Stimulated activated naive CD8-positive, alpha-beta T cell treated with anti-CD3 and anti-CD28 coated beads, Interleukin-15, Interleukin-2, amounts not matched to agents 100 ng/mL and 50 ng/mL, for 24 hours (primary cell): ENCODE measurements around the gene HSDL2.

Experiments used
- H3K27ac Mint-ChIP-seq: one replicate; pipeline ENCODE4 v1.8.0; 2021; ENCODE audit warnings: mild to moderate bottlenecking, mixed read lengths
- H3K27me3 Mint-ChIP-seq: one replicate; pipeline ENCODE4 v1.8.0; 2021; ENCODE audit warnings: mixed read lengths
- H3K36me3 Mint-ChIP-seq: one replicate; pipeline ENCODE4 v1.8.0; 2021; ENCODE audit warnings: low read depth, mixed read lengths
- H3K4me1 Mint-ChIP-seq: one replicate; pipeline ENCODE4 v1.8.0; 2021; ENCODE audit warnings: low read depth, mixed read lengths
- H3K4me3 Mint-ChIP-seq: one replicate; pipeline ENCODE4 v1.8.0; 2021; ENCODE audit warnings: mild to moderate bottlenecking, mixed read lengths
- H3K9me3 Mint-ChIP-seq: one replicate; pipeline ENCODE4 v1.8.0; 2021; ENCODE audit warnings: mixed read lengths

Gene HSDL2

DNA sequence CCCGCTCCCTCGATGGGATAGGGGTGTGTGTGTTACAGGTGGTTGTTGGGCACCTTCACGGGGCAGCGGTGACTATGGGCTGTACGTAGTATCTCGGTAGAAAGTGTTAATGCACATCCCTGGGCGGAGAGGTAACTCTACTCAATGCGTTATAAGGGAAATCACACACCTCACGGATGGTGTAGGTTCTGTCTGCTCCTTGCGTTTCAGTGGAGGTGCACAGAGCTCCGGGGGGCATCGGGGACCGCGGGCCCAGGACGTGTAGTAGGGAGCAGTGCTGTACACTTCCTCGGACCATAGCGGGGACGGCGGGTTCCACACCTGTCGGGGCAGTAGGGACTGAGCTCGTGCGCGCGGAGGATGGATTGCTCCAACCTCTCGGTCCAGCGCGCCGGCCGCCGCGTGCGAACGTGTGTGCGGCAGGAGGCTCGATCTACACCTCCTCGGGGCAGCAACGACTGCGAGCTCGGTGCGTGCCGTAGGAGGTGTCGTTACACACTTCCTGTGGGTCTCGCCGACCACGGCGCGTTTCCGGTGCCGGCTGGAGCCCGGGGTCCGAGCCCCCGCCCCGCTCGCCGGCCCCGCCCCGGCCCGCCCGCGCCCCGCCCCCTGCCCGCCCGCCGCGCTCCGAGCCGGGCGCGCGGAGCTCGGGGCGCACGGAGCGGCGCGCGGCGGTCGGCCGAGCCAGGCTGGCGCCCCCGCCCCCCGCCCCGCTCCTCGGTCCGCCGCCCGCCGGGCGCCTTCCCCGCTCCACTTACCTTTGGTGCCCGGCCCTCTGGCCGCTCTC is 106.5 kb downstream of the HSDL2 start, which contains the start of gene KIAA1958:
Gene KIAA1958, plus strand, starts transcription at position 607 of the 787 bp plus-strand sequence. CDS start 87,254 bp downstream, outside the sequence.
- Mint-ChIP-seq H3K9me3 (no peaks in the 10 kb centered on the region), H3K36me3 (peaks cover 8% of the 10 kb centered on the region), H3K4me3 (peak within 1 kb of the TSS; percentile 98), H3K27ac (peak within 1 kb of the TSS; percentile 96), H3K4me1 (peaks cover 44% of the 10 kb centered on the region), H3K27me3 (no peaks in the 10 kb centered on the region)

DNA sequence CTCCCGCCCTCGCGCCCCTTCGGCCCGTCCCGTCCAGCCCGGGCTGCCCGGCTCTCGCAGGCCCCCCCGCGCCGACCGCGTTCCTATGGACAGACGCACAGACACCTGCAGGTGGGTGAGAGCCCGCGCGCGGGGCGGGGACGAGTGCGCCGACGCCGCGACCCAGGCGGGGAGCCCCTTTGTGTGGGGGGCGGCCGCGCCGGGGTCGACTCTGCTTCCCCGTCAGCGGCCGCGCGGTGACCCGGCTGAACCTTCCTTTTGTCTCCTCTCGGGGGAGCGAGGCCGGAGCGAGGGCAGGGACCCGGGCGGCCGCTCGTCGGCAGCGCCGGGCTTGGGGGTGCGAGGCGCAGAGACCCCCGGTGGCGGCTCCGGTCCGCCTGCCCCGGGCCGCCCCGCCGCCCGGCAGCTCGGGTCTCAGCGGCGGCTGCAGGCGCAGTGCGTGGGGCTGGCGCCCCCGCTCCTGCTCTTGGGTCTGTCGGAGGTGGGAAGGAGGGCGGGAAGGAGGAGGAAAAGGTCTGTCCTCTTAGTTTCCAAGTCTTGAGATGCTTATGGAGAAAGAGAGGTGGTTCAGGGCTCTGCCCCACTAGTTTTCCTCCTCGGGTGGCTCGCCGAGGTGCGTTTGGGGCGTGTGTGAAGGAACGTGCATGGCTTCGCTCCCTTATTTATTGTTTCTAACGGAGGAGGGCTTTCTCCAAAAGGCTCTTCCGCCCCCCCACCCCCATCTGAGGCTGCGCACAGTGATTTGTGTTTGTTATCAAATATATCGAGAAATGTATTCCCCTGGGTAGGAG is 107.3 kb downstream of the HSDL2 start:
- H3K27ac Mint-ChIP-seq: peak overlapping the region; percentile 80
- H3K27me3 Mint-ChIP-seq: no peaks in the 10 kb centered on the region
- H3K4me3 Mint-ChIP-seq: peak overlapping the region; percentile 93
- peaks cover 44% of the 10 kb centered on the region for H3K4me1 Mint-ChIP-seq
- peaks cover 9% of the 10 kb centered on the region for H3K36me3 Mint-ChIP-seq
- no peaks in the 10 kb centered on the region for H3K9me3 Mint-ChIP-seq

DNA sequence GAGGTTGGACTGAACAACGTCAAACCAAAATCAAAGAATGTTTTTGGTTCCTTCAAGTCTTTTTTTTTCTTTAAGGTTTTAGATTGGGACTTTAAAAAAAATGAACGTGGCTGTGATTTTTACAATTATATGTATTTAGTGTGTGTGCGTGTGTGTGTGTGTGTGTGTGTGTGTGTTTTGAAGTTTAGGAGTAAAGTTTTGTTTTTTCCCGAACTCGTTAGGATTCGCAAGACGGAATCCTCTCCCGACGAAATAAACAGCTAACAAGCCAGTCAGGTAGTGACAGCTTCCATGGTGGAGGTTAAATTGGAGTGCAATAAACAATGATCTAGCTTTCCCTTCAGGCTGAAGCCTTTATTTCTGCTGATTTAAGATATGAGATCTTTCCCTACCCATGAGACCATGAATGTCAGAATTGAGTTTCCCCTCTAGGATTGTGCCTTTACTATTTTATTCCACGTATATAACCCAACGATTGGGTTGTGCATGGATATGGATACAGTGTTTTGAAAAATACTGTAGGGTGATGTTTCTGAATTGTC is 108.0 kb downstream of the HSDL2 start:
- Mint-ChIP-seq H3K4me3 (peak overlapping the region; percentile 93), H3K4me1 (peaks cover 44% of the 10 kb centered on the region), H3K9me3 (no peaks in the 10 kb centered on the region), H3K27ac (peak overlapping the region; percentile 80), H3K27me3 (no peaks in the 10 kb centered on the region), H3K36me3 (peaks cover 15% of the 10 kb centered on the region)

DNA sequence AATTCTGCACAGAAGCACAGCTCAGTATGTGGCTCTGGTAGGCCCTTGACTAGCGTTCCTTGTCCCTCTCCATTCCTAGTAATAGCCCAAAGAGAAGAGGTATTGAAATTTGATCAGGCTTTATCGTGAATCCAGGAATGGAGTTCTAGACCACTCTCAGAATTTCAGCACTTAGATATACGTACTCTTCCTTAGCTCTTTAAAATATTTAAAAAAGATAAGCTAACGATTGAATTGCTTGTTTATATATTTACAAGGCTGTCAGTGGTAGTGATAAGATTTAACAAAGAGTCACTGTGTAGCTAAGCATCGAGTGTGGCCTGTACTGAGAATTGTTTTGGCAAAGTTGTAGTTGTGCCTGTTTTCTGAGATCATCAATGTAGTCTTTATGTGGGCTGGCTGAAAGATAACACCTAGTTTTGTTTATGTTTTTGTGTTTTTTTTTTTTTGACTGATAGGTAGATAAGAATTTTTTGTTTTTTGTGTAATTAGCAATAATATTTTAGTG is 109.2 kb downstream of the HSDL2 start:
- H3K36me3 Mint-ChIP-seq: peaks cover 27% of the 10 kb centered on the region
- no peaks in the 10 kb centered on the region for H3K27me3 Mint-ChIP-seq
- H3K27ac Mint-ChIP-seq: peak overlapping the region; percentile 4
- peaks cover 44% of the 10 kb centered on the region for H3K4me1 Mint-ChIP-seq
- no peak overlapping the region for H3K4me3 Mint-ChIP-seq
- peaks cover 7% of the 10 kb centered on the region for H3K9me3 Mint-ChIP-seq

DNA sequence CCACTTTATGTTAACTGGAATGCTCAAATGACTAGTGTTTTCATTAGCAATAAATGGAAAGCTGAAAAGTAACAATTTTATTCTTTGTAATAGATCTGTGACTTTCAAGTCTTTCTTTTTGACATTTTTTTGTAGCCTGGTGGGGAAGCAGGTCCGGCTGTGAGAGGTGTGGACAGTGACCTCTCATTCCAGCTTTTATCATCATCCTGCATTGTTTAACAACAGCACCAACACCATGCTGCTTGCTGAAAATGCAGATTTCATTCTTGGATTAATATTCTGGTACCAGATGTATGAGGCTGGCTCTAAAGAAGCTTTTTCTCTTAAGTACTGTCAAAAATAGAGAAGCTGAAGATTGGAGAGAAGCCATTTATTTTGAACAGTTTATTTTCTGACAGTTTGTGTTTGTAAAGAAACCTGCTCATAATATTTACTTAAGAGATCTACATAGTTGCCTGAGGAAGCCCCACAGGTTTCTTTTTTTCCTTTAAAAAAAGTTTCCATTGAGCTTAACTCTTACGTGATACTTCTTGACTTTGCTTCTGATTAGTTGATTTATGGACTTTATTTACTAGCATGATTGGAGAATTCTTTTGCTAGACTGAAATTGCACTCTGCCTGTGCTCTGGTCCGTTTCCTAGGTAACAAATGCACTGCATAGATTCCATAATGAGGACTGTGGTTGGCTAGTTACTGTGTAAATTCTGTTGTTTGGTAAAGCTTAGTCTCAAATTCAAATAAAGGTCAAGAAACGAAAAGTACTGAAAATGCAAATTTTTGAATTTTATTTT is 110.2 kb downstream of the HSDL2 start:
- Mint-ChIP-seq H3K9me3 (peaks cover 15% of the 10 kb centered on the region), H3K4me1 (peaks cover 45% of the 10 kb centered on the region), H3K27me3 (no peaks in the 10 kb centered on the region), H3K4me3 (no peak overlapping the region), H3K36me3 (peaks cover 36% of the 10 kb centered on the region), H3K27ac (no peak overlapping the region)

DNA sequence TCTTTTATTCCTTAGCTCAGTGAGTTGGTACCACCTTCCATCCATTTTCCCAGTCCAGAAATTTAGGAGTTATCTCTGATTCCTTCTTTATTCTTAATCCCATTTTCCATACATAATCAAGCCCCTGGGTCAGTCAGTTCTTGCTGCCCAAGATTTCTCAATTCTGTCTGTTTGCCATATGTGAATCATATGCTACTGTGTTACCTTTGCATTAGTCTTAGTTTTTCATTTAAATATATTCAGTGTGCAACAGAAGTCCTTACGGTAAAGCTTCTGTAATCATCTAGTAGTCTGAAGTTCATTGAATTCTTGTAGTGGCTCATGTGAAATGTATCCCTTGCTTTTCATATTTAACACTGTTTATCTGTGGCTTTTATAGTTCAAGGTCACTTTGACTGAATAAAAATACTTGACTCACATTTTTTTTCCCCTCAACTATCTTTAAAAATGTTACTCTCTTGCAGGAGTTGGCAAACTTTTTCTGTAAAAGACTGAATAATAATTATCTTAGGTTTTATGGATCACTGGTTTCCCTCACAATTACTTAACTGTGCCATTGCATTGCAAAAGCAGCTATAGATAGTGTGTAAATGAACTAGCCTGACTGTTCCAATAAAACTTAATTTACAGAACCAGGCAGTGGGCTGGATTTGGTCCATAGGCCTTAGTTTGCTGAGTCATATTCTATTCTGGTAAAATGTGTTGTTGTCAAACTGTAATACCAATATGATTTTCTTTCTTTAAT is 113.7 kb downstream of the HSDL2 start:
- Mint-ChIP-seq H3K9me3 (peaks cover 18% of the 10 kb centered on the region), H3K4me1 (peaks cover 33% of the 10 kb centered on the region), H3K27me3 (no peaks in the 10 kb centered on the region), H3K27ac (no peak overlapping the region), H3K4me3 (no peak overlapping the region), H3K36me3 (peaks cover 35% of the 10 kb centered on the region)

DNA sequence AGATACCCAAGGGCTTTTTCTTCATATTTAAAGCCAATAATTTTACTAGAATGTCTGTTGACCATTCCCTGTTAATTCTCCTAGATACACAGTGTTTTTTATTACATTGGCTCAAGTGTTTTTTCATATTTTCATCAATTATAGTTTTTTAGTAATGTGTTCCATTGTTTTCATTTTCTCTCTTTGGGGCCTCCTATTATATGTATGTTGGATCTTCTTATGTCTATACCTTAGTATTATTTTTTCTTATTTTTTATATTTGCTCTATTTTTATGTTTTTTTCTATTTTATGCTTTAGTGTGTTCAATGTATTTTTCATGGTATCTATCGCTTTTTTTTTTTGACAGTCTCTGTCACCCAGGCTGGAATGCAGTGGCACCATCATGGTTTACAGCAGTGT is 114.2 kb downstream of the HSDL2 start:
- peaks cover 18% of the 10 kb centered on the region for H3K9me3 Mint-ChIP-seq
- peaks cover 35% of the 10 kb centered on the region for H3K36me3 Mint-ChIP-seq
- no peak overlapping the region for H3K4me3 Mint-ChIP-seq
- H3K27ac Mint-ChIP-seq: no peak overlapping the region
- H3K27me3 Mint-ChIP-seq: no peaks in the 10 kb centered on the region
- peaks cover 27% of the 10 kb centered on the region for H3K4me1 Mint-ChIP-seq

DNA sequence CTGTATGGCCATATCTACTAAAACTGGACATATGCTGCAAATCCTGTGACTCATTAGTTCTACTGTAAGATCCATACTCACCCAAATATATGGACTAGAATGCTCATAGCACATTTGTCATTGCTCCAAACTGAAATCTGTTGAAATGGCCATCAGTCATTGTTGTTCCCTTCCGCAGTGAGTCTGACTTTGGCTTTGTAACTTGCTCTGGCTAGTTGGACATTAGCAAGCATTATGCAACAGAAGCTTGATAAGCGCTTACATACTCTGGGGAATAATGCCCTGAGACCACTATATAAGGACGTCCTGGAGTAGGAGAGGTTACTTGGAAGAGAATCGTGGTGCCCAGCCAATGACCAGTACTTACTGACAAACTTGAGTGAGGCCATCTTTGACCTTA is 115.7 kb downstream of the HSDL2 start:
- H3K27ac Mint-ChIP-seq: no peak overlapping the region
- H3K27me3 Mint-ChIP-seq: no peaks in the 10 kb centered on the region
- H3K9me3 Mint-ChIP-seq: peaks cover 18% of the 10 kb centered on the region
- peaks cover 15% of the 10 kb centered on the region for H3K4me1 Mint-ChIP-seq
- peaks cover 35% of the 10 kb centered on the region for H3K36me3 Mint-ChIP-seq
- H3K4me3 Mint-ChIP-seq: no peak overlapping the region

DNA sequence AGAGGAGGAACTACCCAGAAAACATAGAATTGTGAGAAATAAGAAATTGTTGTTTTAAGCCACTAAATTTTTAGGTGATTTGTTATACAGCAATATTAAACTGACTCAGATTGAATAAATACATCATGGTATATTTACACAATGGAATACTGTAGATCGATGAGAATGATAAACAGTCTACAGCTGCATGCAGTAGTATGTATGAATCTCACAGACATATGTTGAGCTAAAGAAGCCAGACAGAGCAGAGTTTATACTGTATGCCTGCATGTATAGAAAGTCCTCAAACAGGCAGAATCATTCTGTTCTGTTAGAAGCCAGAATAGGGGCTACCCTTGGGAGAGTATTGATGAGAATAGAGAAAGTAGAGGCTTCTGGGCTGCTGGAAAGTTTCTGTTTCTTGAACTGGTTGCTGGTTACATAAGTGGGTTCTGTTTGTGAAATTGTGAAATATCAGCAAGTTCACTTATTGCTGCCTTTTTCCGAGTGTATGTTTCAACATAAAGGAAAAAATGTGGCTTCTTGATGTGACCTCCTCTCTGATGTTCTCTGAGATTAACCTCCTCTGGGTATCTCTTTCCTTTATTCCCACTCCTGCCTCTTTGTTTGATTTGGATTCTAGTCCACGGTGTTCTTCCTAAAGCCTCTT is 116.3 kb downstream of the HSDL2 start:
- no peak overlapping the region for H3K4me3 Mint-ChIP-seq
- peaks cover 14% of the 10 kb centered on the region for H3K4me1 Mint-ChIP-seq
- H3K36me3 Mint-ChIP-seq: peaks cover 36% of the 10 kb centered on the region
- H3K27ac Mint-ChIP-seq: no peak overlapping the region
- no peaks in the 10 kb centered on the region for H3K27me3 Mint-ChIP-seq
- H3K9me3 Mint-ChIP-seq: peaks cover 18% of the 10 kb centered on the region

DNA sequence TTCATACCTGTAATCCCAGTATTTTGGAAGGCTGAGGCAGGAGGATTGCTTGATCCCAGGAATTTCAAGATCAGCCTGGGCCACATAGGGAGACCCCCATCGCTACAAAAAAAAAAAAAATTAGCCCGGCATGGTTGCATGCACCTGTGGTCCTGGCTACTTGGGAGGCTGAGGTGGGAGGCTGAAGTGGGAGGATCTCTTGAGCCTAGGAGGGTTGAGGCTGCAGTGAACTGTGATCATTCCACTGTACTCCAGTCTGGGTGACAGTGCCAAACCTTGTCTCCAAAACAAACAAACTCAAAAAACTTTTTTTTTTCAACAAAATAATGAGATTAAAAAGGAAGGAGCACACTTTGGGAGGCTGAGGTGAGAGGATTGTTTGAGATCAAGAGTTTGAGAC is 120.9 kb downstream of the HSDL2 start:
- H3K27me3 Mint-ChIP-seq: no peaks in the 10 kb centered on the region
- peaks cover 9% of the 10 kb centered on the region for H3K4me1 Mint-ChIP-seq
- peaks cover 6% of the 10 kb centered on the region for H3K36me3 Mint-ChIP-seq
- no peaks in the 10 kb centered on the region for H3K9me3 Mint-ChIP-seq
- H3K27ac Mint-ChIP-seq: no peak overlapping the region
- H3K4me3 Mint-ChIP-seq: no peak overlapping the region

DNA sequence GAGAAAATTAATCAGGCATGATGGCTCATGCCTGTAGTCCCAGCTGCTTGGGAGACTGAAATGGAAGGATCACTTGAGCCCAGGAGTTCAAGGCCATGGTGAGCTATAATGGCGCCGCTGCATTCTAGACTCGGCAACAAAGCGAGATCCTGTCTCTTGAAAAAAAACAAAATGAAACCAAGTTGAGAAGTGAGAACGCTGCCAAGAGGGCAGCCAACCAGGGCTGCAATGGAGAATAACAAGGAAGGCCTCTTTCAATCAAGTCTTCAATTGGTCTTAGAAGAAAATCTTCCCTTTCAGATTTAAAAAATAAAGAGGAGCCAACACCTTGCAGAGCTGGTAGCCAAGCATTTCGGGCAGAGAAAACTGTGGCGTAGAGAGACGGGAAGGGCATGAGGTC is 121.4 kb downstream of the HSDL2 start:
- H3K27ac Mint-ChIP-seq: no peak overlapping the region
- H3K27me3 Mint-ChIP-seq: no peaks in the 10 kb centered on the region
- H3K4me1 Mint-ChIP-seq: peaks cover 5% of the 10 kb centered on the region
- peaks cover 6% of the 10 kb centered on the region for H3K36me3 Mint-ChIP-seq
- no peaks in the 10 kb centered on the region for H3K9me3 Mint-ChIP-seq
- H3K4me3 Mint-ChIP-seq: no peak overlapping the region

DNA sequence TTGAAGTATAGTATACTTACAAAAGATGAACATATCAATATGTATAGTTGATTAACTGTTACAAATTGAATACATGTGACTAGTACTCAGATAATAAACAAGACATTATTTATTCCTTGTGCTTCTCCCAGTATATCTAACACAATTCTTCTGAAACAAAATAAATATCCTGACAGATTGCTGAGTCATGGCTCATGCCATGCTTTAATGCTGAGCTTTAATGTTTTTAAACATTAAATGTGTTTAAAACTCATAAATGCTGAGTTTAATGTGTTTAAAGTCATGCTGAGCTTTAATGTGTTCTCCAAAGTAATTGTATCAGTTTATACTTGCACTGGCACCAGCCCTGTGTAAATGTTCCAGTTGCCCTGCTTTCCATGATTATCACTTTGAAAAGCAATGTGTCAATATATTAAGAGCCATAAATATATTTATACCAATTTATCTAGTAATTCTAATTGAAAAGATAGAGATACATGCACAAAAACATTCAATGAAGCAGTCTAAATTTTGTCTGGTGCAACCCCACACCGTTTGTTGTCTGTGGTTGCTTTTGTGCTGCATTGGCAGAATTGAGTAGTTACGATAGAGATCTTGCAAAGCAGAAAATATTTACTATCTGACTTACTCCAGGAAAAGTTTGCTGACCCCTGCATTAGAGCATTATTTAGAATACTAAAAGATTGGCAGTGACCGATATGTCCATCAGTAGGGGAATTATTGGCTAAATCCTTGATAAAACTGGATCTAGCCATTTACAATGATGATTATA is 122.5 kb downstream of the HSDL2 start:
- H3K36me3 Mint-ChIP-seq: peaks cover 6% of the 10 kb centered on the region
- no peaks in the 10 kb centered on the region for H3K9me3 Mint-ChIP-seq
- no peak overlapping the region for H3K27ac Mint-ChIP-seq
- H3K27me3 Mint-ChIP-seq: no peaks in the 10 kb centered on the region
- no peaks in the 10 kb centered on the region for H3K4me1 Mint-ChIP-seq
- no peak overlapping the region for H3K4me3 Mint-ChIP-seq

DNA sequence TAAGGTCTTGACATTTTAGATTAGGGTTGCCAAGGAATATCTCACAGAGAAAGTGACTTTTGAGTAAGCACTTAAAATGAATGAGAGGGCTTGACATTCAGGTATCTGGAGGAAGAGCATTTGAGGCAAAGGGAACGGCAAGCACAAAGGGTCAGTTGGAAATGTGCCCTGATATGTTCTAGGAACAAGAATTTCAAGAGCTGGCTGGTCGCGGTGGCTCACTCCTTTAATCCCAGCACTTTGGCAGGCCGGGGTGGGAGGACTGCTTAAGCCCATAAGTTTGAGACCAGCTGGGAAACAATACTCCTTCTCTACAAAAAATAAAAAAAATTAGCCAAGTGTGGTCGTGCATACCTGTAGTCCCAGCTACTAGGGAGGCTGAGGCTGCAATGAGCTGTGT is 123.3 kb downstream of the HSDL2 start:
- no peak overlapping the region for H3K27ac Mint-ChIP-seq
- H3K4me1 Mint-ChIP-seq: no peaks in the 10 kb centered on the region
- H3K27me3 Mint-ChIP-seq: no peaks in the 10 kb centered on the region
- H3K9me3 Mint-ChIP-seq: no peaks in the 10 kb centered on the region
- peaks cover 6% of the 10 kb centered on the region for H3K36me3 Mint-ChIP-seq
- no peak overlapping the region for H3K4me3 Mint-ChIP-seq
